ENCODE data around the gene AXL.
"Not testable (repeated sequence)": the region's sequence is repeated elsewhere in the genome, so short reads cannot be mapped to it uniquely, and the experiment has no call there.

Gene AXL

GRCh38 chr19:41289814-41290213 lies 70.8 kb downstream of the AXL start:
- not testable (repeated sequence) for H3K4me3 ChIP-seq (ENCODE audit: low read length); H3K9me3 ChIP-seq (ENCODE audit: insufficient read depth, low read depth, low read length); H3K27ac ChIP-seq (ENCODE audit: low read depth, low read length); H3K27me3 ChIP-seq (ENCODE audit: insufficient read depth, low read length); H3K9ac ChIP-seq (ENCODE audit: low read depth, low read length)
- 96% methylated on average over 8 of the region's 8 CpGs for WGBS
- Histone ChIP-seq H3K4me1 (ENCODE audit: insufficient read depth, low read length) (peaks cover 11% of the 10 kb centered on the region), H3K36me3 (ENCODE audit: insufficient read depth, low read length) (peaks cover 97% of the 10 kb centered on the region)

GRCh38 chr19:41294393-41294792 lies 75.4 kb downstream of the AXL start:
- WGBS, result 97% methylated on average over 10 of the region's 10 CpGs
- H3K27ac ChIP-seq (ENCODE audit: low read depth, low read length), result no peak overlapping the region

GRCh38 chr19:41295499-41295898 lies 76.5 kb downstream of the AXL start:
- Histone ChIP-seq H3K4me1 (ENCODE audit: insufficient read depth, low read length) (no peaks in the 10 kb centered on the region), H3K9ac (ENCODE audit: low read depth, low read length) (no peak overlapping the region), H3K27ac (ENCODE audit: low read depth, low read length) (no peak overlapping the region), H3K9me3 (ENCODE audit: insufficient read depth, low read depth, low read length) (no peaks in the 10 kb centered on the region), H3K36me3 (ENCODE audit: insufficient read depth, low read length) (peaks cover 99% of the 10 kb centered on the region), H3K4me3 (ENCODE audit: low read length) (no peak overlapping the region), H3K27me3 (ENCODE audit: insufficient read depth, low read length) (no peaks in the 10 kb centered on the region)
- WGBS, result 90% methylated on average over 6 of the region's 6 CpGs

More at GRCh38 chr19:41294393-41294792, 75.4 kb downstream of the AXL start:
- H3K36me3 ChIP-seq (ENCODE audit: insufficient read depth, low read length), result peaks cover 99% of the 10 kb centered on the region
- no peaks in the 10 kb centered on the region for H3K27me3 ChIP-seq (ENCODE audit: insufficient read depth, low read length)
- no peak overlapping the region for H3K9ac ChIP-seq (ENCODE audit: low read depth, low read length)
- peaks cover under 1% of the 10 kb centered on the region for H3K4me1 ChIP-seq (ENCODE audit: insufficient read depth, low read length)
- H3K4me3 ChIP-seq (ENCODE audit: low read length), result no peak overlapping the region
- H3K9me3 ChIP-seq (ENCODE audit: insufficient read depth, low read depth, low read length), result no peaks in the 10 kb centered on the region

- H3K4me1 ChIP-seq (ENCODE audit: insufficient read depth, low read length), result no peaks in the 10 kb centered on the region
- H3K4me3 ChIP-seq (ENCODE audit: low read length), result no peak overlapping the region
- no peaks in the 10 kb centered on the region for H3K9me3 ChIP-seq (ENCODE audit: insufficient read depth, low read depth, low read length)
- no peak overlapping the region for H3K9ac ChIP-seq (ENCODE audit: low read depth, low read length)
- no peaks in the 10 kb centered on the region for H3K27me3 ChIP-seq (ENCODE audit: insufficient read depth, low read length)
- 96% methylated on average over 2 of the region's 2 CpGs for WGBS
- H3K36me3 ChIP-seq (ENCODE audit: insufficient read depth, low read length), result peaks cover 100% of the 10 kb centered on the region
- H3K27ac ChIP-seq (ENCODE audit: low read depth, low read length), result no peak overlapping the region
These were observed 77.4 kb downstream of the AXL start for GRCh38 chr19:41296433-41296871.

- Histone ChIP-seq H3K4me3 (ENCODE audit: low read length) (no peak overlapping the region), H3K27ac (ENCODE audit: low read depth, low read length) (peak overlapping the region; percentile 28), H3K9me3 (ENCODE audit: insufficient read depth, low read depth, low read length) (no peaks in the 10 kb centered on the region), H3K36me3 (ENCODE audit: insufficient read depth, low read length) (peaks cover 100% of the 10 kb centered on the region), H3K27me3 (ENCODE audit: insufficient read depth, low read length) (no peaks in the 10 kb centered on the region), H3K9ac (ENCODE audit: low read depth, low read length) (no peak overlapping the region), H3K4me1 (ENCODE audit: insufficient read depth, low read length) (no peaks in the 10 kb centered on the region)
- WGBS, result 93% methylated on average over 7 of the region's 7 CpGs
These were observed 78.8 kb downstream of the AXL start for GRCh38 chr19:41297628-41298347.

- peak overlapping the region; percentile 28; the same call in 1 of the 2 replicates for H3K27ac ChIP-seq (ENCODE audit: low read depth, low read length)
- H3K36me3 ChIP-seq (ENCODE audit: insufficient read depth, low read length), result peaks cover 100% of the 10 kb centered on the region
- no peaks in the 10 kb centered on the region for H3K4me1 ChIP-seq (ENCODE audit: insufficient read depth, low read length)
- no peaks in the 10 kb centered on the region for H3K9me3 ChIP-seq (ENCODE audit: insufficient read depth, low read depth, low read length)
- H3K9ac ChIP-seq (ENCODE audit: low read depth, low read length), result no peak overlapping the region
- no peaks in the 10 kb centered on the region for H3K27me3 ChIP-seq (ENCODE audit: insufficient read depth, low read length)
- H3K4me3 ChIP-seq (ENCODE audit: low read length), result no peak overlapping the region
- 77% methylated on average over 3 of the region's 4 CpGs for WGBS
These were observed 79.4 kb downstream of the AXL start for GRCh38 chr19:41298348-41298964.

GRCh38 chr19:41299046-41299754 lies 80.2 kb downstream of the AXL start:
- no peaks in the 10 kb centered on the region for H3K27me3 ChIP-seq (ENCODE audit: insufficient read depth, low read length)
- no peaks in the 10 kb centered on the region for H3K9me3 ChIP-seq (ENCODE audit: insufficient read depth, low read depth, low read length)
- WGBS, result 95% methylated on average over 10 of the region's 10 CpGs
- peaks cover 100% of the 10 kb centered on the region for H3K36me3 ChIP-seq (ENCODE audit: insufficient read depth, low read length)
- 0 out of 2 replicates have a peak overlapping the region, but pooled peaks have one; percentile 26 for H3K27ac ChIP-seq (ENCODE audit: low read depth, low read length)
- H3K9ac ChIP-seq (ENCODE audit: low read depth, low read length), result no peak overlapping the region
- no peaks in the 10 kb centered on the region for H3K4me1 ChIP-seq (ENCODE audit: insufficient read depth, low read length)
- no peak overlapping the region for H3K4me3 ChIP-seq (ENCODE audit: low read length)

- no peak overlapping the region for H3K9ac ChIP-seq (ENCODE audit: low read depth, low read length)
- no peaks in the 10 kb centered on the region for H3K9me3 ChIP-seq (ENCODE audit: insufficient read depth, low read depth, low read length)
- no peak overlapping the region for H3K27ac ChIP-seq (ENCODE audit: low read depth, low read length)
- WGBS, result 95% methylated on average over 4 of the region's 4 CpGs
- H3K27me3 ChIP-seq (ENCODE audit: insufficient read depth, low read length), result no peaks in the 10 kb centered on the region
- no peak overlapping the region for H3K4me3 ChIP-seq (ENCODE audit: low read length)
- no peaks in the 10 kb centered on the region for H3K4me1 ChIP-seq (ENCODE audit: insufficient read depth, low read length)
- peaks cover 100% of the 10 kb centered on the region for H3K36me3 ChIP-seq (ENCODE audit: insufficient read depth, low read length)
These were observed 80.7 kb downstream of the AXL start for GRCh38 chr19:41299755-41300089.

- Histone ChIP-seq H3K36me3 (ENCODE audit: insufficient read depth, low read length) (peaks cover 100% of the 10 kb centered on the region), H3K27me3 (ENCODE audit: insufficient read depth, low read length) (no peaks in the 10 kb centered on the region), H3K27ac (ENCODE audit: low read depth, low read length) (no peak overlapping the region), H3K4me3 (ENCODE audit: low read length) (no peak overlapping the region), H3K9me3 (ENCODE audit: insufficient read depth, low read depth, low read length) (no peaks in the 10 kb centered on the region), H3K9ac (ENCODE audit: low read depth, low read length) (no peak overlapping the region), H3K4me1 (ENCODE audit: insufficient read depth, low read length) (no peaks in the 10 kb centered on the region)
- 93% methylated on average over 6 of the region's 6 CpGs for WGBS
These were observed 81.5 kb downstream of the AXL start for GRCh38 chr19:41300555-41300954.

GRCh38 chr19:41302624-41303351 lies 83.8 kb downstream of the AXL start:
- H3K27ac ChIP-seq (ENCODE audit: low read depth, low read length), result no peak overlapping the region
- no peaks in the 10 kb centered on the region for H3K4me1 ChIP-seq (ENCODE audit: insufficient read depth, low read length)
- H3K9ac ChIP-seq (ENCODE audit: low read depth, low read length), result no peak overlapping the region
- 94% methylated on average over 21 of the region's 21 CpGs for WGBS
- peaks cover 100% of the 10 kb centered on the region for H3K36me3 ChIP-seq (ENCODE audit: insufficient read depth, low read length)
- no peaks in the 10 kb centered on the region for H3K27me3 ChIP-seq (ENCODE audit: insufficient read depth, low read length)
- no peaks in the 10 kb centered on the region for H3K9me3 ChIP-seq (ENCODE audit: insufficient read depth, low read depth, low read length)
- no peak overlapping the region for H3K4me3 ChIP-seq (ENCODE audit: low read length)

GRCh38 chr19:41303954-41304353 lies 84.9 kb downstream of the AXL start:
- 95% methylated on average over 14 of the region's 14 CpGs for WGBS
- no peak overlapping the region for H3K4me3 ChIP-seq (ENCODE audit: low read length)
- H3K36me3 ChIP-seq (ENCODE audit: insufficient read depth, low read length), result peaks cover 90% of the 10 kb centered on the region
- H3K4me1 ChIP-seq (ENCODE audit: insufficient read depth, low read length), result peaks cover 5% of the 10 kb centered on the region; the same call in 1 of the 2 replicates
- no peak overlapping the region for H3K9ac ChIP-seq (ENCODE audit: low read depth, low read length)
- H3K27me3 ChIP-seq (ENCODE audit: insufficient read depth, low read length), result no peaks in the 10 kb centered on the region
- H3K27ac ChIP-seq (ENCODE audit: low read depth, low read length), result no peak overlapping the region
- H3K9me3 ChIP-seq (ENCODE audit: insufficient read depth, low read depth, low read length), result no peaks in the 10 kb centered on the region

Data from HUES64 (cell line).